Endothelial cell of umbilical vein (primary cell): ENCODE data around the gene PPIL1. TPM values are rescaled to one million over a fixed set of nuclear protein-coding genes. Genes with fewer than 3 reads are reported as not detected.
A peak's percentile ranks its signal among the peaks of the same experiment; 100 is the strongest.

Experiments
- BruUV-seq: library from RNA; stranded (reverse); fragments of 400-500 nt; replicated peaks from 2 replicates; lab custom pipeline; 2021; lab: Mats Ljungman, UMichigan
- CTCF ChIA-PET: fragments of 300-600, 350-600 bp; sonication (Branson Sonifier 250); formaldehyde crosslinking; loops from one replicate; lab custom pipeline; 2021; ENCODE audit warnings: antibody characterized with exemption, inconsistent platforms; lab: Charles Lee
- POLR2A ChIA-PET: fragments of 300-600, 350-600 bp; sonication (Branson Sonifier 250); formaldehyde crosslinking; loops from one replicate; lab custom pipeline; 2021; ENCODE audit warnings: antibody characterized with exemption, inconsistent platforms; lab: Charles Lee
- DNase-seq: peaks from one replicate; pipeline ENCODE4 v3.0.0-alpha.2; 2011; ENCODE audit warnings: low read depth, low spot score
- FAIRE-seq: peaks from 2 replicates; lab custom pipeline; 2011; peaks lifted over from hg19 to GRCh38; lab: Jason Lieb, UNC
- H2AFZ ChIP-seq: 2 replicates; pipeline ENCODE4 v1.6.0; 2012; ENCODE audit warnings: low read depth, low read length, control low read depth, inconsistent platforms
- H3K27ac ChIP-seq: 2 replicates; pipeline ENCODE4 v1.5.1; 2011; ENCODE audit warnings: low read depth, mild to moderate bottlenecking, control low read depth, low read length, moderate library complexity; ENCODE audit not compliant: insufficient read depth
- H3K27me3 ChIP-seq, 2 experiments: 2 replicates each; pipeline versions ENCODE4 v1.6.0 to v1.6.1; 2011; ENCODE audit warnings: low read length in 2 of 2, mixed read lengths in 1 of 2; ENCODE audit not compliant: control insufficient read depth in 2 of 2, insufficient read depth in 2 of 2
- H3K36me3 ChIP-seq, 2 experiments: 2 replicates in 1 of 2; 3 replicates in 1 of 2; pipeline ENCODE4 v1.5.1; 2011; ENCODE audit warnings: low read length in 2 of 2, mild to moderate bottlenecking in 1 of 2, moderate library complexity in 1 of 2; ENCODE audit not compliant: control insufficient read depth in 2 of 2, insufficient read depth in 2 of 2; ENCODE audit errors: extremely low read depth in 1 of 2
- H3K4me1 ChIP-seq: 3 replicates; pipeline ENCODE4 v1.5.1; 2011; ENCODE audit warnings: mild to moderate bottlenecking, low read length; ENCODE audit not compliant: control insufficient read depth, insufficient read depth; ENCODE audit errors: extremely low read depth
- H3K4me2 ChIP-seq: 2 replicates; pipeline ENCODE4 v1.6.1; 2011; ENCODE audit warnings: low read length, control low read depth, mixed read lengths; ENCODE audit not compliant: insufficient read depth
- H3K4me3 ChIP-seq, 3 experiments: fragments of 200-600 bp in 1 of 3; sonication (generic), shearing (Covaris generic) in 1 of 3; replicated peaks in 1 of 3; 2 replicates each; pipeline ENCODE4 v1.5.1; 2011 to 2016; ENCODE audit warnings: control low read depth in 3 of 3, low read length in 3 of 3, mild to moderate bottlenecking in 2 of 3, inconsistent platforms in 1 of 3, low read depth in 1 of 3, moderate library complexity in 1 of 3; ENCODE audit not compliant: insufficient read depth in 1 of 3
- H3K79me2 ChIP-seq: 2 replicates; pipeline ENCODE4 v1.6.0; 2012; ENCODE audit warnings: low read length, inconsistent platforms; ENCODE audit not compliant: control insufficient read depth, insufficient read depth
- H3K9ac ChIP-seq: replicated peaks from 2 replicates; pipeline ENCODE3; 2011; ENCODE audit warnings: low read length, control low read depth; ENCODE audit not compliant: insufficient read depth; ENCODE audit errors: extremely low read depth
- H3K9me1 ChIP-seq: replicated peaks from 3 replicates; pipeline ENCODE4 v1.6.0; 2011; ENCODE audit warnings: mild to moderate bottlenecking, low read length; ENCODE audit not compliant: control insufficient read depth, insufficient read depth; ENCODE audit errors: extremely low read depth
- H3K9me3 ChIP-seq: replicated peaks from 2 replicates; pipeline ENCODE4 v1.5.1; 2012; ENCODE audit warnings: low read length, inconsistent platforms; ENCODE audit not compliant: control insufficient read depth, insufficient read depth
- H4K20me1 ChIP-seq: replicated peaks from 2 replicates; pipeline ENCODE3; 2011; ENCODE audit warnings: mild to moderate bottlenecking, low read length; ENCODE audit not compliant: control insufficient read depth, insufficient read depth; ENCODE audit errors: extremely low read depth
- CTCF ChIP-seq, 2 donors: IDR thresholded peaks; 1 replicate in 1 of 2; 2 replicates in 1 of 2; pipeline ENCODE4 v1.5.1; 2011; ENCODE audit warnings: low read length in 2 of 2, mild to moderate bottlenecking in 2 of 2, moderate library complexity in 2 of 2, control low read depth in 1 of 2, inconsistent platforms in 1 of 2, low read depth in 1 of 2; ENCODE audit not compliant: insufficient read depth in 1 of 2; ENCODE audit errors: extremely low read depth in 1 of 2
- JUN ChIP-seq: IDR thresholded peaks from 2 replicates; pipeline ENCODE4 v1.6.1; 2011; ENCODE audit warnings: borderline replicate concordance, low read depth; ENCODE audit not compliant: insufficient read length, insufficient read depth
- MYC ChIP-seq: IDR thresholded peaks from one replicate; pipeline ENCODE4 v1.6.1; 2011; ENCODE audit warnings: mild to moderate bottlenecking, low read depth, low read length
- POLR2A ChIP-seq: IDR thresholded peaks from 2 replicates; pipeline ENCODE4 v1.6.1; 2012; ENCODE audit warnings: low read depth, mild to moderate bottlenecking, control low read depth, low read length
- dilution Hi-C: fragments of 300-500 bp; cut with MboI; formaldehyde crosslinking; loops from one replicate; pipeline ENCODE4 v1.15.0; 2019; ENCODE audit warnings: low sequenced_read_pairs; ENCODE audit not compliant: extremely low pct_ligation_motif_present
- intact Hi-C: fragments of 100-400 bp; cut with micrococcal nuclease; formaldehyde crosslinking; loops from one replicate; pipeline ENCODE4 v1.10.0; 2022
- polyA plus RNA-seq, 4 experiments: library from polyadenylated mRNA; depleted of rRNA in 3 of 4; stranded (reverse) in 3 of 4; unstranded in 1 of 4; fragments of >200 nt; gene quantifications; 2 replicates each; pipeline versions ENCODE4 v1.2.1 to v1.2.3, GENCODE V29; 2011 to 2012; ENCODE audit warnings: missing spikeins in 1 of 4
- total RNA-seq: library from RNA; stranded (reverse); gene quantifications from 2 replicates; pipeline ENCODE4 v1.2.3, GENCODE V29; 2021

PPIL1 gene
- total and polyA plus RNA-seq, 2 donors (not counting 3 experiments of a cell fraction or from before 2014, with no cell fraction given) = 28.6 to 35.6 TPM

DNA sequence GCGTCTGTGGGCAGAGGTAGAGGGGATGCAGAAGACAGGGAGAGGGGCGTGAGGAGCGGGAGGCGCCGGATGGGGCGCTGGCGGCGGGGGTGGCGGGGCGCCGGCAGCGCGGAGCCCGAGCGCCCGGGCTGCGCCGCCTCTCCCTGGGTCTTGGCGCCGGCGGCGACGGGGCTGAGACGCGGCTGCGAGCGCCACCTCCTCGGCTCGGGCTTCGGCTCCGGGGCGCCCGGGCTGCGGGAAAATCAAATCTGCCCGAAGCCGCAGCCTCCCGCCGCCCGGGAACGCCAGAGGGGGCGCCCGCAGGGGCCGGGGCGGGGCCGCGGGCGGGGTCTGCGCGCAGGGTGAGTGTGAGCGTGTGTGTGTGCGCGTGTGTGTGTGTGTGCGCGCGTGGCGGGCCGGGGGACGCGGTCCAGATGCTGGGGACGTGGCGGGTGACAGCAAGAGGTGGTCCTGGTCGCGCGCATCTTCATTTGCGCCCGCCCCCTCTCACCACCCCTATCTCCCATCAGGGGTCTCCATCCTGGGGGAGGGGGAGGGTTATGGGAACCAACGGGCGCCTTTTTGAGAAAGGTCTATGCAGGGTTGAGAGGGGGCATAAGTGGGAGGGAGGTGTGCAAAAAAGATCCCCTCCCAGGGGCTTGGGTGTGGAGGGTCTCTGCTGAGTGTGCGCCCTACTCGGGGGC, 34.7 kb downstream of the PPIL1 start:
- Histone ChIP-seq H3K36me3 (no peaks in the 10 kb centered on the region), H4K20me1 (no peaks in the 10 kb centered on the region), H3K79me2 (no peaks in the 10 kb centered on the region), H3K9me1 (no peaks in the 10 kb centered on the region), H3K9ac (peak overlapping the region; percentile 69), H3K27ac (no peak overlapping the region), H3K4me2 (peak overlapping the region; percentile 80), H3K4me3 (peak overlapping the region; percentile 37 to 85 (median 62)), H3K27me3 (no peaks in the 10 kb centered on the region), H2AFZ (peak overlapping the region; percentile 48), H3K9me3 (no peaks in the 10 kb centered on the region), H3K4me1 (peaks cover 21% of the 10 kb centered on the region)
- FAIRE-seq (peak; percentile 21), DNase-seq (no peak)
- dilution Hi-C loops (no loop called here), intact Hi-C loops (loop anchor here (1.0 kb wide), 1 partner anchor 12 kb away; no protein-coding TSS in a partner anchor)
- TF ChIP-seq JUN = no peak
- TF ChIP-seq POLR2A = no peak
- no peak for TF ChIP-seq MYC
- peak; percentile 12 to 27 for TF ChIP-seq CTCF (IDR thresholded peaks at IDR 0.05; ENCODE audit: extremely low read depth in 1 of 2, insufficient read depth in 1 of 2, low read depth in 1 of 2, low read length in 2 of 2)
- no TSS peak for BruUV-seq
- POLR2A ChIA-PET = no interaction called here
- CTCF ChIA-PET = interaction anchor here (1.5 to 1.8 kb wide), 2 partner anchors 9 to 12 kb away, joined by 6 to 11 read pairs; no protein-coding TSS in a partner anchor
